Activated T-cell treated with anti-CD3 and anti-CD28 coated beads for 48 hours (primary cell): ENCODE data around the gene SELPLG.
"Not testable (repeated sequence)": the region's sequence is repeated elsewhere in the genome, so short reads cannot be mapped to it uniquely, and the experiment has no call there.

ENCODE experiments used
- DNase-seq: peaks from one replicate; pipeline ENCODE4 v3.0.0-alpha.2; 2020; ENCODE audit warnings: low read depth

Gene SELPLG

GRCh38 chr12:108638997-108639822 is 5.5 kb upstream of the SELPLG start:
- DNase-seq: no peak

GRCh38 chr12:108638141-108638827 is 4.6 kb upstream of the SELPLG start:
- no peak for DNase-seq

- no peak for DNase-seq
Measured at GRCh38 chr12:108637222-108637971, 3.7 kb upstream of the SELPLG start.

GRCh38 chr12:108635997-108636808 is 2.5 kb upstream of the SELPLG start:
- no peak for DNase-seq

- no peak for DNase-seq
Measured at GRCh38 chr12:108635201-108635996, 1.7 kb upstream of the SELPLG start.

GRCh38 chr12:108634341-108634751 is 652 bp upstream of the SELPLG start:
- DNase-seq: no peak

GRCh38 chr12:108633081-108633533 is 587 bp downstream of the SELPLG start:
- DNase-seq: no peak

- not testable (repeated sequence) for DNase-seq
Measured at GRCh38 chr12:108631261-108631660, 2.4 kb downstream of the SELPLG start.

GRCh38 chr12:108630481-108631207 is 3.0 kb downstream of the SELPLG start:
- DNase-seq: no peak

- no peak for DNase-seq
Measured at GRCh38 chr12:108629824-108630476, 3.7 kb downstream of the SELPLG start.

- DNase-seq: no peak
Measured at GRCh38 chr12:108629151-108629550, 4.5 kb downstream of the SELPLG start.

- no peak for DNase-seq
Measured at GRCh38 chr12:108627134-108627920, 6.4 kb downstream of the SELPLG start.

- DNase-seq: no peak
Measured at GRCh38 chr12:108625228-108625627, 8.5 kb downstream of the SELPLG start.

GRCh38 chr12:108623577-108623976 is 10.1 kb downstream of the SELPLG start:
- no peak for DNase-seq

- no peak for DNase-seq
Measured at GRCh38 chr12:108622921-108623514, 10.7 kb downstream of the SELPLG start.

GRCh38 chr12:108622421-108622820 is 11.3 kb downstream of the SELPLG start:
- DNase-seq: no peak

GRCh38 chr12:108621161-108621560 is 12.5 kb downstream of the SELPLG start:
- DNase-seq: no peak

GRCh38 chr12:108620236-108620879 is 13.3 kb downstream of the SELPLG start:
- no peak for DNase-seq
